CMK (cell line): ENCODE measurements around the gene CALCA.
"Not testable (repeated sequence)": the region's sequence is repeated elsewhere in the genome, so short reads cannot be mapped to it uniquely, and the experiment has no call there.

Experiments
- DNase-seq: peaks from one replicate; pipeline ENCODE4 v3.0.0-alpha.2; 2010; ENCODE audit warnings: low read depth

The CALCA gene, protein sequence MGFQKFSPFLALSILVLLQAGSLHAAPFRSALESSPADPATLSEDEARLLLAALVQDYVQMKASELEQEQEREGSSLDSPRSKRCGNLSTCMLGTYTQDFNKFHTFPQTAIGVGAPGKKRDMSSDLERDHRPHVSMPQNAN

DNA sequence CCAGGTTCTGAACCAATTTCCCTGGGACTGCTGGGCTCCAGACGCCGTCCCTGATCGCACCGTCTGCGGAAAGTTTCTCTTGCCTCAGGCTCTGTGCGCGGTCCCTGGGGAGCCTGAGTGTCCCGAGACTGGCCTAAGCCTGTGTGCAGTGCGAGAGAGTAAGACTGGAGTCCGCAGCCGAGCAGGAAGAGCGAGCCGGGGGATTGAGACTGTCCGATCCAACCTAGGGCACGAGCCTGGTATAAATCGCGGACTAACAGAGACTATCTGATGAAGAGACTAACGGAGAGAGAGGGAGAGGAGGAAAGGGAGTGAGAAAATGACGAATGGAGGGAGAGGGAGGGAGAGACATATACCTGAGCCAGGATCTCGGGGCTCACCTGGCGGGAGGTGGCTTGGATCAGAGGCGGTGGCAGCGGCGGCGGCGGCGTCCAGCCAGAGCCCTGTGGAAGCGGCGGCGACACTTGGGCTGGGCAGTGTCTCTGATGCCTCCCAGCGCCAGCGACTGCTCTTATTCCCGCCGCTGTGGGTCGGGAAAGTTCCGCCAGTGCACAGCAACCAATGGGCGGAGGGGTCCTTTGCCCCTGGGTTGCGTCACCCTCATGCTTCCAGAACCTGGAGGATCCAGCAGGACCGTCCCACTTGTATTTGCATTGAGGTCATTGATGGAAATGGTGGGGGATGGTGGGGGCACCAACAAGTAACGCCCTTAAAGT lies at the start of gene CALCA:
TSS of gene CALCA (minus strand) at position 487 of the 716 bp plus-strand sequence. CDS start 1,159 bp downstream, outside the sequence.
- no peak for DNase-seq

DNA sequence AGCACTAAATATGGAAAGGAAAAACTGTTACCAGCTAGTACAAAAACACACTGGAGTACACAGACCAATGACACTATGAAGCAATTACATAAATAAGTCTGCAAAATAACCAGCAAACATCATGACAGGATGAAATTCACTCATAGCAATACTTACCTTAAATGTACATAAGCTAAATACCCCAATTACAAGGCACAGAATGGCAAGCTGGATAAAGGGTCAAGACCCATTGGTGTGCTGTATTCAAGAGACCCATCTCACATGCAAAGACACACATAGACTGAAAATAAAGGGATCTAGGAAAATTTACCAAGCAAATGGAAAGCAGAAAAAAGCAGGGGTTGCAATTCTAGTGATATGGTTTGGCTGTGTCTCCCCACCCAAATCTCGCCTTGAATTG lies 44.0 kb upstream of the CALCA start:
- no peak for DNase-seq

DNA sequence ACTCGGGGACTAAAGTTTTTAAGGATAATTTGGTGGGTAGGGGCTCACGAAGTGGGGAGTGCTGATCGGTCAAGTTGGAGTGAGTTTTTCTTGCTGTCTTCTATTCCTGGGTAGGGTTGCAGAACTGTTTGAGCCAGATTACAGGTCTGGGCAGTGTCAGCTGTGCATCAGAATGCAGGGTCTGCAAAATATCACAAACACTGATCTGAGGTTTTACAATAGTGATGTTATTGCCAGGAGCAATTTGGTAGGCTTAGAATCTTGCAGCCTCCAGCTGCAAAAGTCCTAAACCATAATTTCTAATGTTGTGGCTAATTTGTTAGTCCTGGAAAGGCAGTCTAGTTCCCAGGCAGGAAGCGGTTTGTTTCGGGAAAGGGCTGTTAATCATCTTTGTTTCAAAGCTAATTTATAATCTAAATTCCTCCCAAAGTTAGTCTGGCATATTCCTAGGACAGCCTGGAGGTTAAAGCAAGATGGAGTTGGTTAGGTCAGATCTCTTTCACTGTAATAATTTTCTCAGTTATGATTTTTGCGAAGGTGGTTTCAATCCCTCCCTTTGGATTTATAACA lies 39.7 kb upstream of the CALCA start:
- DNase-seq, result no peak

DNA sequence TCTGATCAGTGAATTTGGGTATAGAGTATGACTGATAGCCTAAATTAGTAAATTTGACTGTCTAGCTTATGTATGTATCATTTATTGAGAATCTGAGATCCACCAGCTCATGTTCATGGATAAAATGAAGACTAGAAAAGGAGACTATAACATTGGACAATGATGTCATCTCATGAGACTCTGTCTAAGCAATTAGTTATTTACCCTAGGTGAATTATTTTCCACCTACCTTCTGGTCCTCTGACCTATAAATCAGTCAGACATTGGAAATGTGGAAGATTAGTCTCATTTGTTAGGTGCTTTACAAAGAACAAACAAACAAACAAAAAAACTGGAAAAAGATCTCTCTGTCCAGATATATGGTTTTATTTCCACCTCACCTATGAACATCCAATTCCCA lies 38.7 kb upstream of the CALCA start:
- DNase-seq, result no peak

DNA sequence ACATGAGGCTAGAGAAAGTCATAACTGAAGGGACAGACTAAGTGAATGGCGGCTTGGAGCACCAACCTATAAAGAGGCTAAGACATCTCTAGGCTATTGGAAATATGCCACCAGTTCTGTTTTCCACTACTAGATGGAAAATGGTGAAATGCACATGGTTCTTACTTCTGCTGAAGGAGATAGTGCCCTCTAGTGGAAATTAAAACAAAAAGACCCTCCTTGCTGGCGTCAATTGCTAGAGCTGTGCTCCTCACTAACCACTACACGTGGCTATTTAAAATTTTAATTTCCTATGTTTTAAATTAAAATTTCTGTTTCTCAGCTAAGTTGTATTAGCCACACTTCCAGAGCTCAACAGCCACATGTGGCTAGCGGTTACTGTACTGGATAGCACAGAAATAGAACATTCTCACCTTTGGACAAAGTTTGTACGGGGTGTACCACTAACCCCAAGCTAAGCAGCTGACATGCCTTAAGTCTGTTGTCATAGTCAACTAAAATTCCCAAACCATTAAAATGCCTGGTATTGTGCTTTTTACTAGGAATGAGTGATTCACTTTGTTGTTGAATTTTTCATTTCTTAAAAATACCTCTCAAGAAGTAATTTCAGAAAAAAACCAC lies 34.1 kb upstream of the CALCA start:
- DNase-seq, result peak; percentile 11

DNA sequence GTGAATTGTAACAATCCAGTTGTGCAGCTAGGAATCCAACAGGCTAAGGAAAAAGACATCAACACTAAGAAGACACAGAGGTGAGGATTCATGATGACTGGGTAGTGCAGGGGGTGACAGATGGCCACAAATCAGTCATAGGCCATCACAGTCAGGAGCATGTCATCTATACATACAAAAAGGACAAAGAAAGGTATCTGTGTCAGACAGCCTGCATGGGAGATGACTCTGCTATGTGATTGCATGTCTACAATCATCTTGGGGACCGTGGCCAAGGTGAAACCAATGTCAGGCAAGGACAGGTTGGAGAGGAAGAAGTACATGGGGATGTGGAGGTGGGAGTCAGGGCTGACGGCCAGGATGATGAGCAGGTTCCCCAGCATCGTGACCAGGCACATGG lies 16.0 kb upstream of the CALCA start:
- not testable (repeated sequence) for DNase-seq

DNA sequence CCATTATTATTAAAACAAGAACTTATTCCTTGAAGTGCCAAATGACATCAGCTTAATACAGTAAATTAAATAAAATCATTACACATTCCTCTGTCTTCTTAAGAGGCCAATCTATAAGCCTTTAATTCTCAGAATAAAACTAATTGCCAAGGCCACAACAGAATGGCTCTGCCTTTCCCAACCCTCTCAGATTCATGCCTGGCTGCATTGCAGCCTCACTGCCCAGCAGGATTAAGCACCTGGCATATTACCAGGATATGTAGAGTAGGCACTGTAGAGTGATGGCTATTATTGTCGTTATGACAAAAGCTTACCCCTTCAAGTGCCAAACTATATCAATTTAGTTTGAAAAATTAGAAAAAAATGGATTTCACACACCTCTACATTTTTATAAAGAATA lies 9.4 kb upstream of the CALCA start:
- no peak for DNase-seq

DNA sequence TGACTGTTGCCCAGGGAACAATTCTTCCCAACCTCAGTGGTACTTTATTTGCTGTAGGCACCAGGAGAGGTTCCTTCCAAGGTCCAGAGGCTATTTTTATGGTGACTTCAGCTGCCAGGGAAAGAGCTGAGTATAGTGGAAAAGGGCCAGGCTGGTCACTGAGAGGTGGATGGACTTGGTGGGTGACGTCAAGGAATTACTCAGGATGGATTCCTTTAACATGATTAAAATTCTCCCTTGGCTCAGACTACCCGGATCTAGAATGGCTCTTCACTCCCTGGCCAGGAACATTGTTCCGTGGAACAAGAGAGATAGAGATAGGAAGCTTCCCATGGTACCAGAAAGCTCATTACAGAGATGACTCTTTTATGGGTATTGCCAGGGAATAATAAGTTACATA lies 8.7 kb upstream of the CALCA start:
- no peak for DNase-seq

DNA sequence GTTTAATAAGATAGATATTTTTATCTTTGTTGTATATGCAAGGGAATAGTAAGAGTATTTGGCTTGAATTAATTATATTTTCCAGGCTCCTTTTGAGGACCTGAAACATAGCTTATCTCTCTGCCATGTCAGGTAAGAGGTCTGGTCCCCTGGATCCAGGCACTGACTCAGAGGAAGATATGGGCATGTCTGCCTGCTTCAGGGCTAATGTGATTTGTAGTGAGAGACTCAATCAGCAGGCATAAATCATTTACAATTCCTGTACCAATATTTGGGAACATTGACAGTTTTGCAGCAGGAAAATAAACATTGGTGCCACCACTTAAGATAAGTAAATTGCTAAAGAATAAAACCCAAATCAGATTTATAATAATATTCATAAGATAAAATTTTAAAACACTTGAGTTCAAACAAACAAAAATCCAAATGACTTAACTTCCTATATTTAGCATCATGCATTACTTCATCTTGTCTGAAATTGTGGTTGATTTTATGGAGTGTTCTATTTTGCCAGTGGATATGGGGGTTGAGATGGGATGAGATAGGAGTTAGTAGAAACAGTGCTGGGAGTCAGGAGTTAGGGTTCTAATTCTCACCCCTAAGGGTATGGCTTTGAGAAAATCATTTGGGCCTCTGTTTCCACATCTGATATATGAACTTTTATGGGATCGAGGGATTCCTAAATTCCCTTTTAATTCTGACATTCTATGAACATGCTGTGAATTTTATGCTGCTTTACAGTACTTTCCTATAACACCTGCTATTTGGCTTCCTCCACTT lies 5.1 kb upstream of the CALCA start:
- DNase-seq, result no peak

DNA sequence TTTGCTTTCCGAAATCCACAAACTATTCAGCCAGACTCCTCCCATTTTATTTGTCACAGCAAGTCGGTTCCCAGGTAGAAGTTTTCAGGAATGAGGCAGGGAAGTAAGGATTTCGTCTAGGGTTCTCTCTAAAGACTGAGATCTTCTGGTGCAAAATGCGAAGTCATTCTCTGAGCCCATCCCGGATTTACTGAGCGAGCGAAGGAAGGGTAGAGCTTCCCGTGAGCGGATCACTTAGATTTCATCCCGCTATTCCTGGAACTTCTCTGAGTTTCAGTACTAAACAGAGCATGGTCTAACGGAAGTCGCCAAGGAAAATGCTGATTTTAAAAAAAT lies 3.1 kb upstream of the CALCA start:
- DNase-seq, result no peak

DNA sequence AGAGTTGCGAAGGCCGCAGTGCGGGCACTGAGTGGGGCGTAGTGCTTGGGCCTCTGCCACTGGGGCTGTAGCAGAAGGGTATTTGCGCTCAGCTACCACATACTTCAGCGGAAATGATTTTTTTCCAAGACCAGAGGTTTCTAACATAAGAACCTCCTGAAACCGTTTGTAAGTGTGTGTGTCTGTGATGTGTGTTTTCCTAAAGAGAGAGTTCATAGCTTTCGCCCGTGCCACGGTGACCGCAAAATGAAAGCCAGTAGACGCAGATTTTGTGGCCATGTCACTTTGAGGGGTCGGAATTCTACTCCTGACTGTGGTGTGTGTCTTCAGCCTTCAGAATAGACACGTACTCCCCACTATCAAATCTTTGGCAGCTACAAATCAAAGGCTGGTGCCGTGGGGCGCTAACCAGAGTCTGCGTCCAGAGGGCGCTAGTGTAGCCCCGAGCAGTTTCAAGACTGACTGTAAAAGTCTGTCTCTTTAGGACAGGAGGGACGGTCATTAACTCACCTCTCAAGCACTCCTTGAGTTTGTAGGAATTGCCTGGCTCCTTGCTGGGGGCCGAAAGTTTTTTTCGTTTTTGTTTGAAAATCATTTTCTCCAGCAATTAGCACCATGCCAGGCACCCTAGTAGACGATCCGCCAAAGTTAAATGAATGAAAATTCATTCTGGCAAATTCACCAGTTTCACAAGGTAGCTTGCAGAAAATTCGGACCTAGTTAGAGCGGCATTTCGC lies 2.5 kb upstream of the CALCA start:
- no peak for DNase-seq

DNA sequence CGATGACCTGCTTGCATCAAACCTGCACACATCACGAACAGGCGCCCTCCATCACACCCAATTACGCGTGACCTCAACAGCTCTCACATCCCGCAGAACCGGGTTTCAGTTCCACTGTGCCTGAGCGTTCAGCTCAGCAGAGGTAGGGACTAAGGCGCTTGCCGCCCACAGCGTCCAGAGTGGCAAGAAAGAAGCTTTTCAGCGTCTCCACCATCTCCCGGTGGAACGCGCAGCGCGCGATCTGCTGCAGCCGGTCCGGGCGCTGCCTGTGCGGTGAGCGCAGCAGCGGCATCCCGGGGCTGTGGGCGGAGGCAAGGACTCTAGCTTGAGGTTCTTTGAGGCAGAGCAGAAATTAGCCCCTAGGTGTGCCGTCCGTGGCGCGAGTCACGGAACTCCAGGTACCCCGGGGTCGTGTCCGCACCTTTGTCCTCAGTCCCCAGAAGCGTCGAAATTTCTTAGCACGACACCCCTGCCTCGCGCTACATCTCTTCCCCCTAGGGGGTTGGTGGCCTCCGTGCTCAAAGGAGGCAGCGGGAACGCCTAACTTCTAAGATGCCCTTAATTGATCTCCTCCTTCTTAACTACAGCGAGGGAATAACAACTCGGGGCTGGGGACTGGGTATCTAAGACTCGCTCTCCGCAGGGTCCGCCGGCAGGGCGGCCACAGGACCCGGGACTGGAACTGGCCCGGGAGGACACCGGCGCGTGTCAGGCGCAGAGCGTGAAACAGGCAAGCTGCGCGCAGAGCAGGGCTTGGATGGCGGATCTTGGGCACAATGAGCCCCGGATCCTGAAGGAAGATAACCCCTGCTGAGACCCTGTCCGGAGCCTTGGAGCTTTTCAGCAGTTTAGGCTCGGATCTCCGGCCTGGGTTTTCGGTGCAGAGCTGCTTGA lies 1.7 kb upstream of the CALCA start:
- DNase-seq, result no peak

DNA sequence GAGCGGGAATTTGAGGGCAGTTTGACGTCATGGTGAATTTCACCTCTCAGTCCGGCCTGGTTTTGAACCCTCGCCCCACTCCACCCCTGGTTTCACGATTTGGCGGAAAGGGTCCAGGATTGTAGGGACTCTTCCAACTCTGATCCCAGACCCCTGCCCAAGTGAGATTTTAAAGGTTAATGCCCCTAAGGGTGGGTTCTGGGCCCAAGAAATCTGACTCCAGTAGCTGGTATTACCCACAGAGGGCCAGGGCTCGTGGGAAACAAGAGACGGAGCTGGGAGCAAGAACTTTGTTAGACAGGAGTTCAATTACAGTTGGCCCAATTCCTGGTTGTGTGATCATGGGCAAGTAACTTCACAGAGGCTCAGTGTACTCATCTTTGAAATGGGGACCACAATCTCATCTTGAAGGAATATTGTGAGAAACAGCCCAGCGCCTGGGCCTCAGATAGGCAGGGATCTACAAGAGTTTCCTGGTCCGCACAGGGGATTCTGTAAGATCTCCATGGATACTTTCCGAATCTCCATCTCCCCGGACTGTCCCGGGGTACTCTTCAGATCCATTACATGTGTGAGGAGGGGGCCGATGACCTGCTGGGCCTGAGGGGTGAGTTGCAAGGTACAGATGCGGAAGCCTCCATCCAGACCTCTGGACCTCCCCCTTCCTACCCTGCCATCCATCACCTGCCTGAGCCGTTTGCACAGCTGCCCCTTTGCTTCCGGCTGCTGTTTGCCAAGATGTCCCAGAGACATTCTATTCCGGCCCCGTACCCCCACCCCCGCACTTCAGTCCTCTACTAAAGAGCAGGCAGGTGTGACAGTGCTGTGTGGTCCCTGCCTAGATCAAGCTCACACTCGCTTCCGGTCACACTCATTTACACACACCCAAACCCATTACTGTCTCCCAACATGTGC lies 687 bp upstream of the CALCA start:
- DNase-seq, result no peak

DNA sequence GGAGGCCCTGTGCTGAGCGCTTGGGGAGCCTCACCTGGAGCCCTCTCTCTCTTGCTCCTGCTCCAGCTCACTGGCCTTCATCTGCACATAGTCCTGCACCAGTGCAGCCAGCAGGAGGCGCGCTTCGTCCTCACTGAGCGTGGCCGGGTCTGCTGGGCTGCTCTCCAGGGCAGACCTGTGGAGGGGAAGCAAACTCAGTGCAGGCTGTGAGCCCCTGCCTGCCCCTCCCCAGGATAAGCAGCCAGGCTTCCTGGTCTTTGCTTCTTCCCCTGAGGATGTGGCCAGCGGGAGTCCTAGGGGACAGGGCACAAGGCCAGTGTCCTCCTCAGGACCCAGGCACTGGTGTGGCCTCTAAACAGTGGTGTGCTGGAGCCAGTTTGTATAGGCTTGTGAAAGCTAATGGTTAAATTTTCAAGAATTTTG lies 2.2 kb downstream of the CALCA start:
- DNase-seq, result peak; percentile 22

DNA sequence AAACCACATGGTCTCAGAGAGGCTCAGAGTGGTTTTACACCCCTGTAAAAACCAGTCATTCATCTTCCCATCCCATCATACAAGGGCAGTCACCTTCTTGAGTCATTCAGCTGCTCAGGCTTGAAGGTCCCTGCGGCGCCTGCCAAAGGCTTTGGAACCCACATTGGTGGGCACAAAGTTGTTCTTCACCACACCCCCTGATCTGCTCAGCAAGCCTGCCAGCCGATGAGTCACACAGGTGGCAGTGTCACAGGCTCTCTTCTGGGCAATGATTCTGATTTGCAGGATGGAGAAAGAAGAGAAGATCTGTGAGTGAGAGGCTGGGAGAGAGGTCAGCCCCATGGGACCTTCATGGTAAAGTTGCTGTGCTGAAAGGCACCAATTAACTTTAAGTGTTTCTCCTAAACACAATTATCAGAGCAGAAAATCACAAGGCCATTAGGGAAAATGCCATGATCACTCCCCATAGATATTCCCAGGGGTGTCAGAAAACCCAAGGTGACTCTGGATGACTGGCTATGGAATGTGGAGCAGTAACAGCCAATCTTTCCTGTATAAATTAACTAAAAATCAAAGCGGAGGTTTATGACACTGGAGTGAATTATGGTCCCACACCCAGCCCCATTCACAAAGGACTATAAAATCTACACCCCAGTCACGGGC lies 4.4 kb downstream of the CALCA start:
- no peak for DNase-seq

DNA sequence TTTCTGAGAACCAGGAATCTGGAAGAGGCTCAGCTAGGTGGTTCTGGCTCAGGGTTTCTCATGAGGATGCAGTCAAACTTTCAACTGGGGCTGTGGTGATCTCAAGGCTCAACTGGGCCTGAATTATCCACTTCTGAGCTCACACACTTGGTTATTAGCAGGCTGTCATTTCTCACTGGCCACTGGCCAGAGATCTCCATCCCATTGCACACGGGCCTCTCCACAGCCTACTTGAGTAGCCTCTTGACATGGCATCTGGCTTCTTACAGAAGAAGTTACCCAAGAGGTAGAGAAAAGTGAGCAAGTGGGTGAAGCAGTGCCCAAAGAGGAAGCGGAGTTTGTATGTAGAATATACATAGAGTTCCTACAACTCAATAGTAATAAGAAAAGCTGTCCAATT lies 16.0 kb downstream of the CALCA start:
- DNase-seq, result no peak

DNA sequence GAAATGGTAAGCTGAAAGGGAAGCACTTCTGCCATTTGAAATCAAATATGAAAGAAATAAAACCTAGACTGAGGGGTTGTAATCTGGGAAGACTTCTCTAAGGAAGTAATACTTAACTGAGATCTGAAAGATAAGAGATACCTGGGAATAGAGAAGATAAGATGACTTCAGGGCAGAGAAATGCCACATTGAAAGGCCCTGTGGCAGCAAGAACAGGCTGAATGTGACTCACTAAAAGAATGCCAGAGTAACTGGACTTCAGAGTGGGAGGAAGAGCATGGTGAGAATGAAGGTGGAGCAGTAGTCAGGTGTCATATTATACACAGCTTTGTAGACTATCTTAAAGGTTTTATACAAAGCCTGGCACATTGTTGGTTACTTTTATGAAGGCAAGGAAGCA lies 17.6 kb downstream of the CALCA start:
- DNase-seq, result no peak

DNA sequence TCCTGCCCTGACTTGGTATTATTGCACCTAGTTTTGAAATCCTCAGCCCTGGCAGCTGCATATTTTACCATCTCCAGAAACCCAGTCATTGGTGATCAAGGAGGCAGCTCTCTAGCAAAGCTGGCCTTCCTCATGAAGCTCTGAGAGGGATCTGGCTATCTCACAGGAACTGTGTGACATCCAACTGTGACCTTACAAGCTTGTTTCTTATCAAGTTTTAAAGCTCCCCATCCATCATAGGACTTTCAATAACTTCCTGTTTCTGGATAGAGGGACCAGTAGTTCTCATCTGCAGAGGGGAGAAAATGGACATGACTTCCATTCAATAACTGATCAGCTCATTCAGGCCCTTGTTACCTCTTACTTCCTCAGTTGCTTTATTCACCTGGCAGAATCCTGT lies 18.2 kb downstream of the CALCA start:
- peak; percentile 49 for DNase-seq

DNA sequence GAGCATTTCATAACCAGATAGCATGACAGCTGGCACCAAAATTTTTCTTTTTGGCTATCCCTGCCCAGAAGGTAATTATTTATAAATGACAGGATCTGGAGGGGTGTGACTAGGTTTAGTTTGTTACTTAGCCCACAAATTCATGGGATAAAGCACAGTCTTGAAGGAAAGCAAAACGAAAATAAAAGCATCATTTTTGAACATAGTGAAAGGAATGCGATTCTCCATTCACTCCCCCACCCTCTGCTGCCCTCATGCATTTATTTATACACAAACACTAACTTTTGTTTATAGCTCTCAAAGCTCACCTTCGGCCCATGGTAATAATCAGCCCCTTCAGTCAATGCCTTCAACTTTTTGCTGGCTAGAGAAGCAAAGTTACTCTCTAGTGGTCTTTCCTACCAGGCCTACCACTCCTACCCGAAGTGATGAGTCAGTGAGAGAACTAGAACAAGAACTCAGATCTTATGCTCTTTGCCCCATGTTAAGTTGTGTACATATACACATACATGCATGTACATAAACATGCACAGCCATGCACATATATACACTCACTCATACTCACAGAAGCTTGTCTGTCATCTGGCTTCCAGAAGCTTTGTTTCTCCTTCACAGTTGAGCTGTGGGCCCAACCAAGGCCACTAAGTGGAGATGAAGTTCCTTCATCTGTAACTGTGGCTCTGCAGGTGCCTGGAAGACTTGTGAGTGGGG lies 22.6 kb downstream of the CALCA start:
- DNase-seq, result no peak
